ENCODE data around the gene CD207. TPM values are rescaled to one million over a fixed set of nuclear protein-coding genes. Genes with fewer than 3 reads are reported as not detected.

CD207 gene
- total and polyA plus RNA-seq, 4 donors, result not detected

GRCh38 chr2:70828914-70829824, 6.4 kb downstream of the CD207 start:
- no peak overlapping the region for H3K4me3 ChIP-seq (ENCODE audit: low read depth in 1 of 3, low read length in 3 of 3)
- H3K9me3 ChIP-seq (ENCODE audit: control insufficient read depth in 4 of 4, low read length in 3 of 4), result peaks cover 0 to 4% (median 0%) of the 10 kb centered on the region in 4 donors
- no peak for TF ChIP-seq FOXA2 (IDR thresholded peaks at IDR 0.05)
- 66% methylated on average over 6 of the region's 6 CpGs for WGBS
- DNase-seq (ENCODE audit: low spot score), result no peak
- H3K36me3 ChIP-seq (ENCODE audit: control insufficient read depth in 4 of 4, insufficient read depth in 3 of 4, low read depth in 1 of 4, low read length in 3 of 4), result no peaks in the 10 kb centered on the region
- H3K27ac ChIP-seq (ENCODE audit: low read depth in 1 of 2, low read length in 2 of 2), result no peak overlapping the region
- no peaks in the 10 kb centered on the region for H3K27me3 ChIP-seq (ENCODE audit: control insufficient read depth in 4 of 4, insufficient read depth in 4 of 4, low read length in 3 of 4)
- no peaks in the 10 kb centered on the region for H3K4me1 ChIP-seq (ENCODE audit: control insufficient read depth in 4 of 4, insufficient read depth in 4 of 4, low read length in 3 of 4)
- H3K9ac ChIP-seq (ENCODE audit: low read depth in 1 of 2, low read length in 2 of 2), result no peak overlapping the region

- TF ChIP-seq FOXA1 (IDR thresholded peaks at IDR 0.05) (no peak), CTCF (IDR thresholded peaks at IDR 0.05; ENCODE audit: low read depth, low read length, missing input control) (no peak), FOXA2 (IDR thresholded peaks at IDR 0.05) (no peak), RAD21 (IDR thresholded peaks at IDR 0.05) (no peak), HNF4G (IDR thresholded peaks at IDR 0.05) (no peak), REST (IDR thresholded peaks at IDR 0.05) (no peak), HNF4A (conservative IDR thresholded peaks at IDR 0.05) (no peak), GABPA (IDR thresholded peaks at IDR 0.05 in 1 of 2, conservative IDR thresholded peaks at IDR 0.05 in 1 of 2) (no peak), EGR1 (IDR thresholded peaks at IDR 0.05; ENCODE audit: low read depth in 2 of 2) (no peak), NR2F2 (IDR thresholded peaks at IDR 0.05) (no peak), TAF1 (conservative IDR thresholded peaks at IDR 0.05) (no peak), JUND (IDR thresholded peaks at IDR 0.05) (no peak), YY1 (IDR thresholded peaks at IDR 0.05) (no peak), ZBTB33 (IDR thresholded peaks at IDR 0.05) (no peak), SP1 (IDR thresholded peaks at IDR 0.05) (no peak)
- TF ChIP-seq, protein P1, sequence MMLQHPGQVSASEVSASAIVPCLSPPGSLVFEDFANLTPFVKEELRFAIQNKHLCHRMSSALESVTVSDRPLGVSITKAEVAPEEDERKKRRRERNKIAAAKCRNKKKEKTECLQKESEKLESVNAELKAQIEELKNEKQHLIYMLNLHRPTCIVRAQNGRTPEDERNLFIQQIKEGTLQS (IDR thresholded peaks at IDR 0.05), result no peak
- TF ChIP-seq, protein P2, sequence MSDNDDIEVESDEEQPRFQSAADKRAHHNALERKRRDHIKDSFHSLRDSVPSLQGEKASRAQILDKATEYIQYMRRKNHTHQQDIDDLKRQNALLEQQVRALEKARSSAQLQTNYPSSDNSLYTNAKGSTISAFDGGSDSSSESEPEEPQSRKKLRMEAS (IDR thresholded peaks at IDR 0.05), result no peak
- no peaks in the 10 kb centered on the region for H3K9me3 ChIP-seq (ENCODE audit: control insufficient read depth in 4 of 4, low read length in 3 of 4)
- H3K9ac ChIP-seq (ENCODE audit: low read depth in 1 of 2, low read length in 2 of 2), result no peak overlapping the region
- no peaks in the 10 kb centered on the region for H3K36me3 ChIP-seq (ENCODE audit: control insufficient read depth in 4 of 4, insufficient read depth in 3 of 4, low read depth in 1 of 4, low read length in 3 of 4)
- DNase-seq (ENCODE audit: low spot score), result no peak
- H3K4me3 ChIP-seq (ENCODE audit: low read depth in 1 of 3, low read length in 3 of 3), result no peak overlapping the region
- no peaks in the 10 kb centered on the region for H3K27me3 ChIP-seq (ENCODE audit: control insufficient read depth in 4 of 4, insufficient read depth in 4 of 4, low read length in 3 of 4)
- H3K27ac ChIP-seq (ENCODE audit: low read depth in 1 of 2, low read length in 2 of 2), result no peak overlapping the region
- no peaks in the 10 kb centered on the region for H3K4me1 ChIP-seq (ENCODE audit: control insufficient read depth in 4 of 4, insufficient read depth in 4 of 4, low read length in 3 of 4)
- WGBS, result 70% methylated on average over 5 of the region's 5 CpGs
Observed at GRCh38 chr2:70828115-70828514, 7.5 kb downstream of the CD207 start.

All from liver (tissue), 9 donors.